Measurements from ENCODE around the gene MYCL. TPM values are rescaled to one million over a fixed set of nuclear protein-coding genes. Genes with fewer than 3 reads are reported as not detected.

Gene MYCL
- total and polyA plus RNA-seq, 2 of the 8 experiments (the other 6 are each of a cell fraction or from before 2014, with no cell fraction given) = 20.3 to 28.8 TPM

DNA sequence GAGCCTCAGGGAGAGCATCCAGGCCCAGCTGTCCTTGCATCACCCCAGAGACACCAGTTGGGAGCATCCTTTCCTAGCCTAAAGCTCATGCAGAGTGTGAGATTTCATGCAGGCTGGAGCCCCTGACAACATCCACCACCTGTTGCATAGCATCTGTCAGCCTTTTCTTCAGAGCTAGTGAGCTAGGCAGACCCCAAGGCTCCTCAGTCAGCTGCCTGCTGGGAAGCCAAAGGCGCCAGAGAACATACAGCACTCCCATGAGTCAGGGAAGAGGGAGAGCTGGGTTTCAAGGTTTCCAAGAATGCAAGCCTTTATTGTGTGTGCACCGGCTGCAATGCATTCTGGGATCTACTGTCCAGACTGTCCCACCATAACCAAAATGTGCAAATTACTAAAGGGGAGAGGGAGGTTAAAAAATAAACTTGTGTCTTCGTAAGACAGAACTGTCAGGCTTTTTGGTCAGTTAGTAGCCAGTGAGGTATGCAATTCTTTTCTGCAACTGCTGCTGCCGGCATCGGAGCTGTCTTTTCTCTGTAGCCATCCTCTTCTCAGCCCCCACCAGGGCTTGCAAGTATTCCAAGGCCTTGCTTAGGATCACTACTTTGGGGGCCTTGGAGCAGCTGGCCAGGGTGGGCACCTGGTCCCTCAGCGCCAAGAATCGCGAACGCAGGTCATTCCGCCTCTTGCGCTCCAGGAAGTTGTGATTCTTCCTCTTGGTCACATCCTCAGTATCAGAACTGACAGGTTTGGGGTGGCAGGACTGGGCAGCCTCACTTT is 4.6 kb downstream of the MYCL start:
- Histone ChIP-seq H3K36me3 (ENCODE audit: control insufficient read depth in 2 of 4, insufficient read depth in 4 of 4, low read length in 3 of 4) (peaks cover 0 to 9% (median 0%) of the 10 kb centered on the region in 4 experiments; a peak in 1 of 8 replicates), H2BK20ac (ENCODE audit: low read length) (peak overlapping the region; percentile 34), H2AFZ (ENCODE audit: low read length) (no peak overlapping the region), H3K56ac (replicated peaks; ENCODE audit: insufficient read length, low read depth, low read length) (no peak overlapping the region), H2BK12ac (ENCODE audit: low read depth, low read length) (peak overlapping the region; percentile 78; the same call in 1 of the 2 replicates), H4K20me1 (replicated peaks in 1 of 2; ENCODE audit: control insufficient read depth in 1 of 2, insufficient read depth in 2 of 2, low read length in 2 of 2) (no peaks in the 10 kb centered on the region), H3K27me3 (replicated peaks in 1 of 4; ENCODE audit: control insufficient read depth in 3 of 4, extremely low read depth in 1 of 4, insufficient read depth in 3 of 4, low read length in 3 of 4) (peaks cover 0 to 3% (median 0%) of the 10 kb centered on the region in 4 experiments; a peak in 2 of 7 replicates), H4K91ac (replicated peaks; ENCODE audit: insufficient read length, low read length) (peak overlapping the region; percentile 91), H4K5ac (ENCODE audit: insufficient read length, low read depth, low read length) (no peak overlapping the region), H3K79me1 (ENCODE audit: low read depth, low read length) (no peaks in the 10 kb centered on the region), H3K14ac (ENCODE audit: insufficient read length) (no peak overlapping the region), H3K23me2 (ENCODE audit: low read depth, low read length) (peaks cover 18% of the 10 kb centered on the region), H3K4me2 (ENCODE audit: insufficient read depth in 1 of 2, low read depth in 2 of 2, low read length in 2 of 2) (peak overlapping the region in 1 of 2 experiments; percentile 78; a peak in 2 of 4 replicates), H3K9me3 (ENCODE audit: insufficient read depth in 2 of 2, low read depth in 1 of 2, low read length in 1 of 2) (no peaks in the 10 kb centered on the region), H2BK5ac (ENCODE audit: low read depth, low read length) (peak overlapping the region; percentile 57; the same call in 1 of the 2 replicates), H2BK15ac (ENCODE audit: low read length) (peak overlapping the region; percentile 89), H3K4me3 (ENCODE audit: extremely low read depth in 1 of 4, insufficient read depth in 2 of 4, low read depth in 3 of 4, low read length in 4 of 4) (no peak overlapping the region; a peak in 1 of 8 replicates), H2AK5ac (ENCODE audit: low read depth, low read length) (peak overlapping the region; percentile 20; the same call in 1 of the 2 replicates), H3K27ac (ENCODE audit: low read depth, low read length) (no peak overlapping the region), H3K9ac (replicated peaks in 1 of 4; ENCODE audit: extremely low read depth in 1 of 4, low read depth in 3 of 4, low read length in 3 of 4) (no peak overlapping the region), H3K23ac (ENCODE audit: insufficient read length) (no peak overlapping the region), H3K4ac (replicated peaks; ENCODE audit: insufficient read length, low read depth, low read length) (no peak overlapping the region), H3K4me1 (replicated peaks in 1 of 4; ENCODE audit: control insufficient read depth in 3 of 4, insufficient read depth in 4 of 4, low read length in 3 of 4) (peaks cover 26 to 53% (median 30%) of the 10 kb centered on the region in 4 experiments), H2BK120ac (replicated peaks; ENCODE audit: low read depth, low read length) (no peak overlapping the region), H4K8ac (ENCODE audit: extremely low read depth, insufficient read depth, low read length) (no peak overlapping the region), H3K79me2 (ENCODE audit: control insufficient read depth in 1 of 2, insufficient read depth in 2 of 2, low read length in 2 of 2) (peaks cover 0 to 14% of the 10 kb centered on the region in 2 experiments; a peak in 1 of 4 replicates), H3K18ac (ENCODE audit: extremely low read depth, low read length) (peak overlapping the region; percentile 56; the same call in 1 of the 2 replicates)
- DNase-seq (ENCODE audit: low read depth in 1 of 2, low spot score in 2 of 2) (no peak), FAIRE-seq (peak; percentile 65)
- CTCF ChIA-PET (ENCODE audit: partially characterized antibody) = interaction anchor here (1.0 to 17.0 kb wide), 9 partner anchors 12 to 79 kb away, joined by 3 to 184 read pairs (median 11); no protein-coding TSS in a partner anchor
- POLR2A ChIA-PET (ENCODE audit: partially characterized antibody) = interaction anchor here (0.9 to 4.7 kb wide), 12 partner anchors 10 to 143 kb away, joined by 3 to 17 read pairs (median 4); partner anchors contain the start of genes CAP1 and TRIT1
- 91% methylated on average over 11 of the region's 11 CpGs; no CpG with 5 or more reads in 1 of the 2 experiments for WGBS, 2 experiments (ENCODE audit: extremely low coverage in 1 of 2, insufficient coverage in 1 of 2, insufficient read length in 1 of 2, insufficient replicate concordance in 2 of 2, low coverage in 1 of 2, low lambda C conversion rate in 2 of 2, missing lambda C conversion rate in 1 of 2)
- TF ChIP-seq RAD21 (IDR thresholded peaks at IDR 0.05 in 1 of 2, conservative IDR thresholded peaks at IDR 0.05 in 1 of 2; ENCODE audit: low read depth in 2 of 2, low read length in 2 of 2) (peak; percentile 34 to 60), CTBP2 (IDR thresholded peaks at IDR 0.05; ENCODE audit: borderline replicate concordance, insufficient read depth, insufficient read length, low read length) (no peak), MAX (IDR thresholded peaks at IDR 0.05) (0 out of 2 replicates have a peak, but pooled peaks have one; percentile 30)
- TF ChIP-seq, protein P1, sequence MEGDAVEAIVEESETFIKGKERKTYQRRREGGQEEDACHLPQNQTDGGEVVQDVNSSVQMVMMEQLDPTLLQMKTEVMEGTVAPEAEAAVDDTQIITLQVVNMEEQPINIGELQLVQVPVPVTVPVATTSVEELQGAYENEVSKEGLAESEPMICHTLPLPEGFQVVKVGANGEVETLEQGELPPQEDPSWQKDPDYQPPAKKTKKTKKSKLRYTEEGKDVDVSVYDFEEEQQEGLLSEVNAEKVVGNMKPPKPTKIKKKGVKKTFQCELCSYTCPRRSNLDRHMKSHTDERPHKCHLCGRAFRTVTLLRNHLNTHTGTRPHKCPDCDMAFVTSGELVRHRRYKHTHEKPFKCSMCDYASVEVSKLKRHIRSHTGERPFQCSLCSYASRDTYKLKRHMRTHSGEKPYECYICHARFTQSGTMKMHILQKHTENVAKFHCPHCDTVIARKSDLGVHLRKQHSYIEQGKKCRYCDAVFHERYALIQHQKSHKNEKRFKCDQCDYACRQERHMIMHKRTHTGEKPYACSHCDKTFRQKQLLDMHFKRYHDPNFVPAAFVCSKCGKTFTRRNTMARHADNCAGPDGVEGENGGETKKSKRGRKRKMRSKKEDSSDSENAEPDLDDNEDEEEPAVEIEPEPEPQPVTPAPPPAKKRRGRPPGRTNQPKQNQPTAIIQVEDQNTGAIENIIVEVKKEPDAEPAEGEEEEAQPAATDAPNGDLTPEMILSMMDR (IDR thresholded peaks at IDR 0.05; ENCODE audit: control extremely low read depth in 1 of 3, insufficient read depth in 1 of 3, low read depth in 1 of 3, low read length in 3 of 3) = peak in 2 of 3 experiments; percentile 15 to 36; a peak in 1 of 4 replicates

Data from H1 (cell line).